NCI-H748 treated with DMSO at 0.1 percent for 48 hours (cell line): ENCODE results near the gene EEIG1.

ENCODE experiments used
- DNase-seq: peaks from one replicate; lab custom pipeline; 2025; lab: John Stamatoyannopoulos, UW

Gene EEIG1

GRCh38 chr9:127959841-127960409, 20.9 kb downstream of the EEIG1 start:
- no peak for DNase-seq

- no peak for DNase-seq
Observed at GRCh38 chr9:127959398-127959797, 21.4 kb downstream of the EEIG1 start.

- DNase-seq: no peak
Observed at GRCh38 chr9:127958728-127959127, 22.1 kb downstream of the EEIG1 start.

GRCh38 chr9:127955294-127956015, 25.3 kb downstream of the EEIG1 start:
- peak; percentile 91 for DNase-seq

- no peak for DNase-seq
Observed at GRCh38 chr9:127954831-127955293, 25.9 kb downstream of the EEIG1 start.

- no peak for DNase-seq
Observed at GRCh38 chr9:127953768-127954505, 26.9 kb downstream of the EEIG1 start.

GRCh38 chr9:127953154-127953553, 27.6 kb downstream of the EEIG1 start:
- no peak for DNase-seq

GRCh38 chr9:127950513-127951289, 30.1 kb downstream of the EEIG1 start:
- DNase-seq: no peak

- no peak for DNase-seq
Observed at GRCh38 chr9:127949827-127950512, 30.8 kb downstream of the EEIG1 start.

- DNase-seq: no peak
Observed at GRCh38 chr9:127947841-127948710, 32.7 kb downstream of the EEIG1 start.

- DNase-seq: no peak
Observed at GRCh38 chr9:127946728-127947127, 34.1 kb downstream of the EEIG1 start.

GRCh38 chr9:127945942-127946341, 34.8 kb downstream of the EEIG1 start:
- DNase-seq: no peak

GRCh38 chr9:127945338-127945737, 35.5 kb downstream of the EEIG1 start:
- no peak for DNase-seq

GRCh38 chr9:127944586-127945218, 36.1 kb downstream of the EEIG1 start:
- DNase-seq: no peak

- DNase-seq: peak; percentile 74
Observed at GRCh38 chr9:127943731-127944144, 37.1 kb downstream of the EEIG1 start.

GRCh38 chr9:127943011-127943662, 37.7 kb downstream of the EEIG1 start:
- DNase-seq: no peak

GRCh38 chr9:127942216-127943010, 38.4 kb downstream of the EEIG1 start:
- DNase-seq: peak; percentile 6

GRCh38 chr9:127941961-127942215, 38.9 kb downstream of the EEIG1 start:
- DNase-seq: no peak
